Mesendoderm (in vitro differentiated cells): ENCODE results near the gene STARD10.

Source experiments
- DNase-seq: peaks from one replicate; pipeline ENCODE4 v3.0.0; 2013
- H2AK5ac ChIP-seq: 2 replicates; pipeline ENCODE4 v1.6.1; 2013; ENCODE audit warnings: low read length, inconsistent platforms
- H2BK120ac ChIP-seq: 2 replicates; pipeline ENCODE4 v1.6.1; 2013; ENCODE audit warnings: low read depth, mild to moderate bottlenecking, low read length, moderate library complexity, mixed read lengths
- H2BK15ac ChIP-seq: replicated peaks from 2 replicates; pipeline ENCODE4 v1.6.1; 2013; ENCODE audit warnings: low read depth, mild to moderate bottlenecking, moderate library complexity
- H2BK5ac ChIP-seq: 2 replicates; pipeline ENCODE4 v1.6.1; 2013; ENCODE audit warnings: low read length, inconsistent platforms
- H3K18ac ChIP-seq: 2 replicates; pipeline ENCODE4 v1.6.1; 2013; ENCODE audit warnings: mild to moderate bottlenecking, low read length, mixed read lengths
- H3K23ac ChIP-seq: one replicate; pipeline ENCODE4 v1.6.1; 2013; ENCODE audit warnings: low read length
- H3K27ac ChIP-seq: 2 replicates; pipeline ENCODE4 v1.5.1; 2013; ENCODE audit warnings: low read depth, mild to moderate bottlenecking, inconsistent platforms, low read length, moderate library complexity
- H3K27me3 ChIP-seq: 2 replicates; pipeline ENCODE4 v1.6.1; 2013; ENCODE audit warnings: low read length, control low read depth, mild to moderate bottlenecking, inconsistent platforms; ENCODE audit not compliant: insufficient read depth, poor library complexity
- H3K36me3 ChIP-seq: 2 replicates; pipeline ENCODE4 v1.6.1; 2013; ENCODE audit warnings: low read length, inconsistent platforms; ENCODE audit not compliant: control insufficient read depth, insufficient read depth
- H3K4ac ChIP-seq: one replicate; pipeline ENCODE4 v1.6.1; 2013; ENCODE audit warnings: low read depth, mild to moderate bottlenecking, low read length, moderate library complexity
- H3K4me1 ChIP-seq: 2 replicates; pipeline ENCODE4 v1.6.1; 2013; ENCODE audit warnings: low read depth, low read length, inconsistent platforms; ENCODE audit not compliant: control insufficient read depth
- H3K4me2 ChIP-seq: 2 replicates; pipeline ENCODE4 v1.6.1; 2013; ENCODE audit warnings: low read length
- H3K4me3 ChIP-seq: 2 replicates; pipeline ENCODE4 v1.5.1; 2013; ENCODE audit warnings: mild to moderate bottlenecking, low read length
- H3K56ac ChIP-seq: one replicate; pipeline ENCODE4 v1.6.1; 2013; ENCODE audit warnings: low read length
- H3K79me1 ChIP-seq: 2 replicates; pipeline ENCODE4 v1.6.1; 2013; ENCODE audit warnings: low read length, inconsistent platforms
- H3K79me2 ChIP-seq: 2 replicates; pipeline ENCODE4 v1.6.1; 2013; ENCODE audit warnings: mild to moderate bottlenecking, low read length; ENCODE audit not compliant: control insufficient read depth, insufficient read depth
- H3K9ac ChIP-seq: 2 replicates; pipeline ENCODE4 v1.6.1; 2013; ENCODE audit warnings: low read length, inconsistent platforms
- H4K5ac ChIP-seq: one replicate; pipeline ENCODE4 v1.6.1; 2013; ENCODE audit warnings: low read length
- H4K8ac ChIP-seq: one replicate; pipeline ENCODE4 v1.6.1; 2013; ENCODE audit warnings: low read depth, mild to moderate bottlenecking, control low read depth, low read length, moderate library complexity
- WGBS: extraction: QIAGEN DNeasy Blood & Tissue Kit; methylation state at CpG from one replicate; pipeline ENCODE4 v1.1.7; 2013; ENCODE audit warnings: low lambda C conversion rate, missing lambda C conversion rate; ENCODE audit not compliant: insufficient coverage; ENCODE audit errors: extremely low coverage; 5-methylcytosine and 5-hydroxymethylcytosine counted together

The STARD10 gene

DNA sequence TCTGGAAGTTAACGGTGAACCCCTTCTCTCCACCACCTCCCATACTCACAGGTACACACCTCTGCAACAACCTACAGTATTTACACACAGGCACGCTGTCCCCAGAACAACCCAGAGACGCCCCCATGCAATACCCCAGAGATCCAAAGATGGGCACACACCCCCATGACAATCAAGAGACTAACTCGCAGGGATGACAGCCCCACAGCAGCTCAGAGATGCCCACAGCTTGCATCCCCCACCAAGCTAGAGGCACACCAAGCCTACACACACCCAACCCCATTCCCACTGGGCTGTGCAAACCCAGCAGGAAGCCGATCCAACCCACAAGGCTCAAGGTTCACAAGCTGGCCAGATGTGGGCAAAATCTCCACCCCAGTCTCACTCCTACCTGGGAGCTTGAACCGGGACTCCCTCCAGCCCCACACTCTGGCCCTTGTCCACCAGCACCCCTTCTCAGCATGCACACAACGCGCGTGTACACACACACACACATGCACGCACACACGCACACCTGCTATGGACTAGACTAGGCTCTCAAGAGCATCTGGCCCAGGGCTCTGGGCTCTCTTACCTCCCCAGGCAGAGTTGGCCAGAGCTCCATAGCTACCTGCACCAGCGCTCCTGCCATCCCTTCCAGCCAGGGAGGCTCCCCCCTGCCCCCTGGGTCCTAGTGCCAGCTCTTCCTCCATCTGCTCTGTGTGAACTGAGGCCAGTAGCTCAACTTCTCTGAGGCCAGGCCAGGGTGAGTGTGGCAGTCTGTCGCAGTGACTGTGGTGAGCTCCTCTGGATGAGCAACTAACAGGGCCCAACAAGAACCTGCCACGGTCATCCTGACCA is 11.5 kb downstream of the STARD10 start:
- Histone ChIP-seq H3K4me3 (no peak overlapping the region), H2BK15ac (no peak overlapping the region), H3K4me2 (peak overlapping the region; percentile 89), H2BK5ac (no peak overlapping the region), H2BK120ac (no peak overlapping the region), H3K79me2 (no peaks in the 10 kb centered on the region), H3K36me3 (no peaks in the 10 kb centered on the region), H4K8ac (no peak overlapping the region), H3K79me1 (no peaks in the 10 kb centered on the region), H2AK5ac (no peak overlapping the region), H4K5ac (no peak overlapping the region), H3K27me3 (no peaks in the 10 kb centered on the region), H3K18ac (no peak overlapping the region), H3K4me1 (peaks cover 4% of the 10 kb centered on the region), H3K4ac (no peak overlapping the region), H3K9ac (peak overlapping the region; percentile 61), H3K23ac (no peak overlapping the region), H3K27ac (no peak overlapping the region), H3K56ac (peak overlapping the region; percentile 79)
- no CpG with 5 or more reads among the region's 14 CpGs for WGBS
- peak; percentile 63 for DNase-seq

GRCh38 chr11:72781313-72782080 is 12.3 kb downstream of the STARD10 start:
- Histone ChIP-seq H4K8ac (no peak overlapping the region), H3K23ac (no peak overlapping the region), H3K18ac (peak overlapping the region; percentile 71), H3K79me2 (no peaks in the 10 kb centered on the region), H3K27ac (no peak overlapping the region), H2BK120ac (no peak overlapping the region), H2BK5ac (no peak overlapping the region), H3K4me2 (peak overlapping the region; percentile 89), H3K4me1 (peaks cover 4% of the 10 kb centered on the region), H3K56ac (peak overlapping the region; percentile 87), H2BK15ac (no peak overlapping the region), H3K27me3 (no peaks in the 10 kb centered on the region), H4K5ac (no peak overlapping the region), H3K79me1 (no peaks in the 10 kb centered on the region), H3K9ac (peak overlapping the region; percentile 61), H3K36me3 (no peaks in the 10 kb centered on the region), H2AK5ac (no peak overlapping the region), H3K4me3 (peak overlapping the region; percentile 2), H3K4ac (no peak overlapping the region)
- no CpG with 5 or more reads among the region's 89 CpGs for WGBS
- peak; percentile 39 for DNase-seq

GRCh38 chr11:72781063-72781312 is 12.9 kb downstream of the STARD10 start:
- DNase-seq: no peak
- H4K5ac ChIP-seq: no peak overlapping the region
- no peaks in the 10 kb centered on the region for H3K79me2 ChIP-seq
- H3K18ac ChIP-seq: peak overlapping the region; percentile 71
- H3K23ac ChIP-seq: peak overlapping the region; percentile 3
- no peak overlapping the region for H3K4ac ChIP-seq
- no peaks in the 10 kb centered on the region for H3K36me3 ChIP-seq
- H3K27ac ChIP-seq: no peak overlapping the region
- H2AK5ac ChIP-seq: no peak overlapping the region
- peak overlapping the region; percentile 86 for H3K4me2 ChIP-seq
- WGBS: no CpG with 5 or more reads among the region's 17 CpGs
- no peaks in the 10 kb centered on the region for H3K79me1 ChIP-seq
- no peaks in the 10 kb centered on the region for H3K27me3 ChIP-seq
- H3K9ac ChIP-seq: peak overlapping the region; percentile 49
- H2BK120ac ChIP-seq: no peak overlapping the region
- H2BK5ac ChIP-seq: no peak overlapping the region
- peak overlapping the region; percentile 87 for H3K56ac ChIP-seq
- peaks cover 4% of the 10 kb centered on the region for H3K4me1 ChIP-seq
- no peak overlapping the region for H2BK15ac ChIP-seq
- no peak overlapping the region for H4K8ac ChIP-seq
- peak overlapping the region; percentile 2 for H3K4me3 ChIP-seq

DNA sequence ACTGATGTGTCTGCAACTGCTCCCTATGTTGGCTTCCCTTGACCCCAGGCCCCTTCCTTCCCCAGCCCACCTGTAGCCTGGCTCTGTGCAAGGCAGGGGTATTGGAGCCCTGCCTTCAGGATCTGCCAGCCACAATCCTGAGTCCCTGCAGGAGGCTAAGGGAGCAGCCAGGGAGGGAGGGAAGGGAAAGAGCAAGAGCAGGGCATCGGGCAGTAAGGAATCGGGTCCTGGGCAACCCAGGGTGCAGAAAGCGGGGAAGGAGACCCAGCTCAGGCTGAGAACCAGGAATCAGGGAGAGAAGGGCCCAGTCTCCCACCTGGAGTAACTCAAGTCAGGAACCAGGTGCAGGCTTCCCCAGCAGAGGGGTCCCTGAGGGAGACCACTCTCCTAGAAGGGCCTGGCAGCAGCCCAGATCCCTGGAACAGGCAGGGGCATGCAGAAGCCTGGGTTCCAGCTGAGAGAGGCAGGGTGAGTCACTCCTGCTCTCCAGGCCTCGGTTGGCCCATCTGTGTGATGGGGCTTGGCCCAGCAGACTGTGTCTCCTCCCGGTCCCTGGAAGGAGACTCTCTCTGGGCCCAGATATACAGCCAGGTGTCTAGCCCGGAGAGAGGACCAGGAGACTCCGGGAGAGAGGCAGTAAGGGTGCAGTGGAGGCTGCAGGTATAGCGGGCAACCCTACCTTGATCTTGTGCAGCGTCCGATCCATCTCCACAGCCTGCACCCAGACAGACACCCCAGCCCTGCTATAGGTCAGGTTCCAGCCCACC is 13.4 kb downstream of the STARD10 start:
- H3K4me1 ChIP-seq: peaks cover 4% of the 10 kb centered on the region

DNA sequence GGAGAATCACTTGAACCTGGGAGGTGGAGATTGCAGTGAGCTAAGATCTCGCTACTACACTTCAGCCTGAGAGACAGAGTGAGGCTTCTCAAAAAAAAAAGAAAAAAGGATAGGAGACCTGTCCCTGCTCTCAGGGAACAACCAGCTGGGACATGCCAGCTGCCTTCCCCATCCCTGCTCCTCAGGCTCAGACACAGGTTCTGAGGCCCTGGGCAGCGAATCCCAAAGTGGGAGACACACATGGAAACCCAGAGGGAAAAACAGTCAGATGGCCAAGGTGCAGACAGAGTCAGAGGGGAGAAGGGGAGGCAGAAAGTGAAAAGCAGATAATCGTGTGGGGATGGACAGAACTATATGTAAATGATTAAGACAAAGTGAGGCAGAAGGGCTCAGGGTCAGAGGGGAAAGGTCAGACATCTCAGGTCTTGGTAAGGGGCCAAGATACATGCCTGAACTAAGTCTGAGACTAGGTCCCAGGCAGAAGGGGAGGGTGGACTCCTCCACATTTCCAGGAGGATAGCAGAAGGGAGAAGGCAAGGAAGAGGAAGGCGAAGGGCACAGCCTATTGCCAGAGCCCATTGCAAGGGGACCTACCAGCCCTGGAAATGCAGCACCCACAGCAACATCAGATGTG is 14.2 kb downstream of the STARD10 start:
- Histone ChIP-seq H3K27ac (no peak overlapping the region), H3K56ac (no peak overlapping the region), H3K23ac (peak overlapping the region; percentile 57), H4K8ac (no peak overlapping the region), H3K4ac (no peak overlapping the region), H3K79me1 (no peaks in the 10 kb centered on the region), H3K36me3 (no peaks in the 10 kb centered on the region), H3K4me3 (no peak overlapping the region), H3K18ac (no peak overlapping the region), H2BK120ac (no peak overlapping the region), H2BK15ac (no peak overlapping the region), H3K4me2 (no peak overlapping the region), H3K27me3 (no peaks in the 10 kb centered on the region), H2BK5ac (no peak overlapping the region), H2AK5ac (no peak overlapping the region), H3K79me2 (no peaks in the 10 kb centered on the region), H4K5ac (no peak overlapping the region), H3K9ac (no peak overlapping the region), H3K4me1 (peaks cover 4% of the 10 kb centered on the region)
- DNase-seq: no peak
- WGBS: no CpG with 5 or more reads among the region's 4 CpGs

More for the DNA sequence above, 13.4 kb downstream of the STARD10 start:
- Histone ChIP-seq H3K79me2 (no peaks in the 10 kb centered on the region), H3K4me3 (no peak overlapping the region), H3K36me3 (no peaks in the 10 kb centered on the region), H2BK15ac (no peak overlapping the region), H3K27ac (no peak overlapping the region), H3K4me2 (peak overlapping the region; percentile 86), H3K79me1 (no peaks in the 10 kb centered on the region), H3K4ac (no peak overlapping the region), H2AK5ac (no peak overlapping the region), H3K56ac (peak overlapping the region; percentile 87), H3K18ac (no peak overlapping the region), H3K9ac (peak overlapping the region; percentile 49), H2BK120ac (no peak overlapping the region), H3K27me3 (no peaks in the 10 kb centered on the region), H4K5ac (no peak overlapping the region), H2BK5ac (no peak overlapping the region), H4K8ac (no peak overlapping the region), H3K23ac (peak overlapping the region; percentile 3)
- no CpG with 5 or more reads among the region's 10 CpGs for WGBS
- no peak for DNase-seq
